Measurements from ENCODE around the gene PHLDA1.

PHLDA1 gene

DNA sequence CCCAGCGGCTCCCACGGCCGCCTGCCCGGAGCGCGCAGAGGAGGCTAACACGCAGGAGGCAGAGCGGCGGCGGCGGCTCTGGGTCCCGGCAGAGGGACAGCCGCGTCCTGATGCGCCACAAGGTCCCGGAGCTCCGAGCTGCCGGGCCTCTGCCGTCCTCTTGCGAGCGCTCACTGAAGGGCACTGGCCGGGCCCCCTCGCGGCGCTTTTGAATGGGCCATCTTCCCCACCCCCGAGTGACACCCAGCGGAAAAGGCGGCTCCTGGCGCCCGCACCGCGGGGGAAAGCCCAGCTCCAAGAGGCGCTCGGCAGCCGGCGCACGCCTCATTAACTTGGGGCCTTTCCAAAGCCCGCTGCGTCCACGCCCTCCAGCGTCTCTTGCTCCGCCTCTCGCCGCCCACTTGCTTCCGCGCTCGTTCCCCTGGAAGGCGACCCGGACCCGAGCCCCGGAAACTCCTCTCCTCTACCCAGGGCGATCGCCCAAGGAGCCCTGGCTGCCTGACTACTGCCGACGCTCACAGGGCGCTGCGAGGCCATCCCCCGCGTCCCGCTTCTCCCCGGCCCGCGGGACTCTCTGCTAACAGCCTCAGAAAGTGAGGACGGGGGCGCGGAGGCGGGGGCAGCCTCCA is at the start of gene PHLDA1:
Gene PHLDA1 (minus strand): TSS at position 363 of the 629 bp plus-strand sequence.
- peak; percentile 92 to 96 for DNase-seq (ENCODE audit: low read depth in 2 of 2)

DNA sequence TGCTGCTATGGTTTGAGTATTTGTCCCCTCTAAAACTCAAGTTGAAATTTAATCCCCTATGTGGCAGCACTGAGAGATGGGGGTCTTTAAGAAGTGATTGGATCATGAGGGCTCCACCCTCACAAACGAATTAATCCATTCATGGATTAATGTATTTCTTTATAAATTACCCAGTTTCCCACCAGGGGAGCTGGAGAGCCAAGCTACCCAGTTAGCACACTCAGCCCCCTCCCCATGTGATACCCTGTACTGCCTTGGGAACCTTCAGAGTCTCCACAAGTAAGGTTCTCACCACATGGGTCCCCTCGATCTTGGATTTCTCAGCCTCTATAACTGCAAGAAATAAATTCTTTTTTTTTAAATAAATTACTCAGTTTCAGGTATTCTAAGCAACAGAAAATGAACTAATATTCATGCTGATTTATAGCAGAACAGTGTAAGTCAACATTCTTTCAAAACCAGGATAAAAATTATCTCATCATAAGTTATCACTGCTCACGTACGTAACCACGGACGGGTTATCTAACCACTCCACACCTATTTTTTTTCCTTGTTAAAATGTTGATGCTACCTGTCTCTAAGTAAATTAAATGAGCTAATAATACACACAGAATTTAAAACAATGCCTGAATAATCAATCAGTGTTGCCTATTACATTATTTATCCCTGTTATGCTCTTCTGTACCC is 49.3 kb upstream of the PHLDA1 start:
- DNase-seq (ENCODE audit: low read depth in 2 of 2), result no peak

GRCh38 chr12:76080017-76080728 is 48.6 kb upstream of the PHLDA1 start:
- DNase-seq (ENCODE audit: low read depth in 2 of 2), result no peak

DNA sequence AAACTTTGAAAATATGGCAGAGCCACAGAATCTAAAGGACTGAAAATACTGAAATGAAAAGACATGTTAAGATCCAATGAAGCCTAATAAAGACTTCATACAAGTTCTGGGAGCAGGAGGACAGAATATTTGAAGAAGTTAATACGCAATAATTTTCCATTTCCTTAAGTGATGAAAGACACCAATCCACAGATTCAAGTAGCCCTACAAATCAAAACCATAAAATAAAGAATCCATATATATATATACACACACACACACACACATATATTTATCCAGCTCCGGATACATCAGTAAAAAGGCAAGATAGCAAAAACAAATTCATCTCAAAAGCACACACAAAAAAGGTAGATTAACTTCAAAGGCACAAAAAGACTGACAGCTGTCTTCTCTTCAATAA is 47.2 kb upstream of the PHLDA1 start:
- DNase-seq (ENCODE audit: low read depth in 2 of 2), result no peak

DNA sequence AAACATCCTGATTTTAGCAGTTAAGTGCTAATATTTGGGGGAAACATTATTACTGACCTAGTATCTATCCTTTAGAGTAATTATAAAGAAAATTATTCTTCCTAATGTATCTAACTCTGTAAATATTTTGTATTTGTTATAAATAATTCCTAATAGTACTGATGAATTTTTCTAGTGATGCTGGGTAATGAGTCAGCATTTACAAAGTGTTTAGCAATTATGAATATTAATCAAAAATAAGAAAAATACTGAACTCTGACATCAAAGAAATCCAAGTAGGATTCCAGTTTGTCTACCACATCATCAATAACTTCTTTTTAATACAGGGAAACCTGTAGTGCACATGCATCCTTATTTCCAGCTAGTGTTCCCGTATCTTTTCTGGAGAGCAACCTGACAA is 43.9 kb upstream of the PHLDA1 start:
- no peak for DNase-seq (ENCODE audit: low read depth in 2 of 2)

DNA sequence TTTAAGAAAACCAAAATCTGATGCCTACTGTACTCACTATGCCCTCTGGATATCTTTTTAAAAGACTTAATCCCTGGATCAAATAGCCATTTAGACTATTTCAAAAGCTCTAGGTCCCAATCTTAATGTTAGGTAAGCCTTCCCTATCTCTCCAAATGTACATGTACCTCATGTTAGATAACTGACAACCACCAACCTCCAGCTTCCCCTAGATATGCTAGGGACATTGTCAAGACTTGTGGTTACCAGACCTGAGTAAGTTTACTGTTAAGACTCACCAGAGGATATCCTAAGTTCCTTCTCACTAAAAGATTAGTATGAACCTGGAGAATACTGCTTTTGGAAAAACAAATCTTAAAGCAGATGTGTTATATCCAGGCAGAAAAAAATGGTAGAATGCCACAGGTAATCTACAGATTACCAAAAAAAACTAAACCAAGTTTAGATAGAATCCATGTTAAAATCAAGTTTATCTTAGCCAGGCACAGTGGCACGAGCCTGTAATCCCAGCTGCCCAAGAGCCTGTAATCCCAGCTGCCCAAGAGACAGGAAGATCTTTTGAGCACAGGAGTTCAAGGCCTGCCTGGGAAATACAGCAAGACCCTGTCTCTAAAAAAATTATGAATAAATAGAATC is 43.2 kb upstream of the PHLDA1 start:
- no peak for DNase-seq (ENCODE audit: low read depth in 2 of 2)

DNA sequence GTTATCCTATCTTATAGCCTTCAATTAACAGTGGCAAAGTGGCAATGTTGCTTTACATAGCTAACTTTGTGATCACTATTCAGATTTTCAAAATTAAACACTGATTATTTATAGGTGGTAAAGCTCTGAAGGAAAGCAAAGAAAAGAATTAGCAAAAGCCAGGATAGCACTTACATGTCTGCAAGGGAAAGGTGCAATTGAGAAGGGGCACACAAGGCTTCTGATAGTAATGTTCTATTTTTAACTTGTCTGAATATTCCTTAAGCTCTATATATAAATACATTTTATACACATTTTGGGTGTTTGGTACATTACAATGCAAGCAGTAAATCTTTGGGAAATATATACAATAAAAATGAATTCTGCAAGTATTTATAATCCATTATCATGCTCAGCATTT is 42.0 kb upstream of the PHLDA1 start:
- no peak for DNase-seq (ENCODE audit: low read depth in 2 of 2)

DNA sequence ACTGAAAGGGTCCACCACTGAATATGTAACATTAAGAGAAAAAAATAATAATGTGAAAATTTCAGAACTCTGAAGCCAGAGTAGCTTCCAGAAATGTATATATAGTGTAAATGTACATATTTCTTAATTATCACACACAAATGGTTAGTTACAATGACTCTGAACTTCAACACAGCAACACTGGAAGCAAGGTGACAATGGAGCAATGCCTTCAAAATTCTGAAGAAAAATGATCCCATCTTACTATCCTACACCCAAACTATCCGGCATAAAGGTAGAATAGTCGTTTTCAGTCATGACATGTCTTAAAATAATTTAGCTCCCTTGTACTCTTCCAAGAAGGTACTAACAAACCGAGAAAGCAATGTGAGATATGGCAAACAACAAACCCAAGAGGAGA is 41.0 kb upstream of the PHLDA1 start:
- no peak for DNase-seq (ENCODE audit: low read depth in 2 of 2)

DNA sequence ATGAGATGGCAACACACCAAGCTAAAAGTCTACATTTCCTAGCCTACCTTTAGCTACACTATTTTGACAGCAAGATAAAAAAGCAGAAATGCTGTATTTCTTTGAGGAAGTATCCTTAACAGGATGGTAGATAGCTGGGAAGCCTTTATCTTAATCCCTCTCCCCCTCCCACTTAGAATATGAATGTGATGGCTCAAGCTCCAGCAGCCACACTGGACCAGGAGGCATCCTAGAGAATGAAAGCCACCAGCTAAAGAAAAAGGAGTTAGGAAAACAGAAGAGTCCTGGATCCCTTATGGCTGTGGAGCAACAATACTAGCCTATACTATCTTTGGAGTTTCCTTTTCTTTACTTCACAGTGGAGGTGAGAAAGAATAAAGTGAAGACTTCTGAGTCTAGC is 37.8 kb upstream of the PHLDA1 start:
- DNase-seq (ENCODE audit: low read depth in 2 of 2), result no peak

- DNase-seq (ENCODE audit: low read depth in 2 of 2), result no peak
These were observed 34.3 kb upstream of the PHLDA1 start for GRCh38 chr12:76065917-76066316.

DNA sequence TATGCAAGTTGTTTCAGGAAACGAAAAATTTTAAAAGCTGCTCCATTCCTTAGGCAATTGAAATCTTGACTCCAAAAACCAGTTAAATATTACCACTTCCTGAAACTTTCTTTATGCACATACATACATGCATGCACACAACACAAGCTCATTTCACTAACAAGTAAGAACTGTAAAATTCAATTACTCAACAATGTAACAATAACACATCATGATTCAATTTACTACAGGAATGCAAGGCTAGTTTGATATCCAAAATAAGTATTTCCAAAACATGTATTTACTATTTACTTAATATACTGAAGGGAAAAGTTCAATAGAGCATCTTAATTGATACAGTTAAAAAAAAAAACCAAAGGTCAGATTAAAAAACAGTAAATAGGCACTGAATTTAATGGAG is 33.3 kb upstream of the PHLDA1 start:
- DNase-seq (ENCODE audit: low read depth in 2 of 2), result no peak

- DNase-seq (ENCODE audit: low read depth in 2 of 2), result no peak
These were observed 28.5 kb upstream of the PHLDA1 start for GRCh38 chr12:76060111-76060510.

DNA sequence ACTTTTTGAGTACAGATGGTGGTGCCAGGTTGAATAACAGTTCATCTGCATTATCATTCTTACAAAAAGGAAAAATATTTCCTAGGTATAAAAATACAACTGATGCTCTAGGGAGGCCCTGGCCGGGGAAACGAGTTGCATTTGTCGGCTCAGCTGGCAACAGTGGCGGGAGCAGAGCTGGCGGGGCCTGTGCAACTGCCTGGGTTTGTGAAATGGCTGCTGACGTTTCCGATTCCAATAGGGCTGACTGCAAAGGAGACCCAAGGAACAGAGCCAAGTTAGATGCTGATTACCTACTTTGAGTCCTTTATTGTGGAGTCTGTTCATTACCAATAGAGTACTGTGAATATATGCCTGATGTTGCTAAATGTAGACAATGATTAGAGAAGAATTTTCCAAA is 25.8 kb upstream of the PHLDA1 start:
- DNase-seq (ENCODE audit: low read depth in 2 of 2), result no peak

DNA sequence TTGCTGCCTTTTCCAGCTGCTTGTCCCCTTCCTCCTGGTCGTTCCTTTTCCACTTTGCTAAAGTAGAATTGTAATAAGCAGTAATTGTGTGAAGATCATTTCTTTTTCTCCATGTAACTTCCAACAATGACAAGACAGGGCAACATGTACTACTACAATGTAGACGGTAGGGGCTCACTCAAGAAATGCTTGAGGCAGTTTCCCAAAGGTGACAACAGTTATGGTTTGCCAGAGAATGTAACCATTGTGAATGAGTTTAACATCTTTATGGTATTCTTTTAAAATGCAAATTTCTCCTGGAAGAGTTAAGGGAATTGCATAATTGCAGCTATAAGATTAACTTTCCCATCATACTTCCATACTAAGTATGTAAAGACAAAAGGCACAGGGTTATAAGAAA is 23.8 kb upstream of the PHLDA1 start:
- DNase-seq (ENCODE audit: low read depth in 2 of 2), result no peak

DNA sequence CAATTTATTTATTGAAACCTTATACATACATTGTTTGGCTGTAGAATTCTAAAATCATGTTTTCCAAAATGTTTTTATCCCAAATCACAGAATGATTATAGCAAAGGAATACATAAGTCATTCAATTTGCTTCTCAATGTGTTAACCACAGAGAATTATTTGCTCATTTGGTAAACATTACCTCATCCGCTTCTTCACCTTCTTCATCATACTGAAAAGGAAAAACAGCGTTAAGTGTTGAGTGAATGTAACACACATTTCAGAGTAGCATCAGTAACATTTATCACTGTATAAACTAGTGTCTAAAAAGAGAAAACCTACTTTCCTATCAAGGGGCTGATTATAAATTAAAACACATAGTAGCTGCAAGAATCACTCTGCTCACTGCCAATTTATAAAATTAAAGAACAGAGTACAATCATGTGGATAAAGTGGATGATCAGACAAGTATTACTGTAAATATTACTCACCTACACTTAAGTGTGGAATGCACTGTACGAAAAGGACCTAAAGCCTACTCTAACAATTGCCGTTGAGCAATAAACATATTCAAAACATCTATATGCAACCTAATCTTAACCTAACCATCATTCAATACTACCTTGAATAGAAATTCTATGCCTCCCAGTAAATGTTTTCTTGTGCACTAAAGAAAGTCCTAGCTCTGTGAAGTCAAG is 18.1 kb upstream of the PHLDA1 start:
- DNase-seq (ENCODE audit: low read depth in 2 of 2), result no peak

DNA sequence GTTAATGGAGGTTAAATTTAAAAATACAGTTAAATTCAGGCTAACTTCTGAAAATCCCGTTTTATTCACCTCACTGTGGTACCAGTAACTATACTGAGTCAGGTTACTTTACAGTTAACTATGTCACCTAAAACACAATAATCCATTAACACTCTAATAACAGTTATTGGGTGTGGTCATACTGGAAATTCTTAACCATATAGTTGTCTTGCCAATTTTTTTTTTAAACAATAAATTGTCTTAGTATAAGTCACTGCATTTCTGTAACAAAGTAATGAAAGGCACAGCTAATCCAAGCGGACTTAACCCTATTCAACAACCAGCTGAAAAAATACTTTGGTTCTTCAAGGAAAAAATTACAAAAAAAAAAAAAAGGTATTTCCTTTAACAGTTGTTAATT is 16.2 kb upstream of the PHLDA1 start:
- no peak for DNase-seq (ENCODE audit: low read depth in 2 of 2)

- no peak for DNase-seq (ENCODE audit: low read depth in 2 of 2)
These were observed 15.5 kb upstream of the PHLDA1 start for GRCh38 chr12:76047060-76047459.

GRCh38 chr12:76043377-76043776 is 11.8 kb upstream of the PHLDA1 start:
- no peak for DNase-seq (ENCODE audit: low read depth in 2 of 2)

DNA sequence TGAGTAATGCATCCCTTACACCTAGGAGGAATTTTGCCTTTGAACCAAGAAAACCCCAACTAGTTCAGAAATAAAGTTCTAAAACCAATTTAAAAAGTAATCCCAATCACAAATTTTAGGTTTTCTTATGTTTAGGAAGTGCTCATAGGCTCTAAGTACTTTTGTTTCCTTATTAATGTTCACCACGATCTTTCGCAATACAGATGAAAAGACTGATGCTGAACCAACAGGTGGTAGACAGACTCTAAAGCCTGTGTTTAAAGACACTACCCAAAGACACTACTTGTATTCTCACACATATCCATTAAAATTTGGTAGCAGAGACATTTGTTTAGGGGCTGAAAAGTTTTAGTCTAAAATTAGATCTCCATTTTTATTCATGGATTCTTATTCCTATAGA is 10.6 kb upstream of the PHLDA1 start:
- DNase-seq (ENCODE audit: low read depth in 2 of 2), result no peak

DNA sequence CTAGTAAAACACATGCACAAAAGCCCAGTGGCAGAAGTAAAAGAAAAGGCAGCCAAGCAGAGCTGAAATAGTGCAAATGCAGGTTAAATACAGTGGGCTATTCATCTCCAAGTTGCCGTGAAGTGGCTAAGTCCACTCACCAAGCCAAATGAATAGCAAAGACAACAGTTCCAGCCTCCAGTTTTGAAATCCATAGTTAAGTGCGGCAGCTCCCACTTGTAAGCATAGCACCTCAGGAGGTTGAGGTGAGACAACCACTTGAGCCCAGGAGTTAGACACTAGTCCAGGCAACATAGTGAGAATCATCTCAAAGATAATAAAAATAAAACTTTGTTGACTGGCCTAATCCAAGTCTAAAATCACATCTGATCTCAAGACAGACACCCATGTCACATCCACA is 9.8 kb upstream of the PHLDA1 start:
- DNase-seq (ENCODE audit: low read depth in 2 of 2), result no peak

- no peak for DNase-seq (ENCODE audit: low read depth in 2 of 2)
These were observed 8.9 kb upstream of the PHLDA1 start for GRCh38 chr12:76040461-76040860.

DNA sequence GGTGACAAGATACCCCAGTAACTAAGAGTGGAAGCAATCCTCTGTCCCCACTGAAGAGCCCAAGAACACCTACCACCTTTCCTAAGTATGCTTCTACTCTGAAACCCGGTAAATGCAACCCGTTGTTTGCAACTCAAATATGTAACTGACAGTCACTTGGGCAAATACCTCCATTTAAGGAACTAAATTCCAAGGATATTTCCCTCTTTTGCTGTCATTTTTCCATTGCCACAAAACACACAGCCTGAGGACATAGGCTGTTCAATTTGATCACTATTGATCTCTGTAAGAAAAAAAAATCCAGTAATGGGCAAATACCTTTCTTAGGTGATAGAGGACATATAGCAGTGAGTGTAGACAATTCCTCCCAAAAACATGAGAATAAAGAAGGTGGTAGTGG is 6.6 kb upstream of the PHLDA1 start:
- no peak for DNase-seq (ENCODE audit: low read depth in 2 of 2)

Measured in stimulated activated CD8-positive, alpha-beta memory T cell treated with anti-CD3 and anti-CD28 coated beads, Interleukin-7, amount 100 ng/mL, for 4 hours (primary cell).